PC-3 (cell line): Measurements from ENCODE around the gene NEDD4L. TPM values are rescaled to one million over a fixed set of nuclear protein-coding genes. Genes with fewer than 3 reads are reported as not detected.
"Not testable (repeated sequence)": the region's sequence is repeated elsewhere in the genome, so short reads cannot be mapped to it uniquely, and the experiment has no call there.

Experiments used
- ATAC-seq: fragments of 200-7000 bp; cut with Tn5 transposase; 2 replicates; pipeline ENCODE4 v1.9.1; 2020; ENCODE audit warnings: mild to moderate bottlenecking, moderate library complexity
- Bru-seq: library from RNA; stranded (reverse); fragments of 400-500 nt; gene quantifications from one replicate; lab custom pipeline; 2021; lab: Mats Ljungman, UMichigan
- BruChase-seq, 2 experiments: library from RNA; stranded (reverse); fragments of 400-500 nt; gene quantifications; one replicate each; lab custom pipeline; 2021; lab: Mats Ljungman, UMichigan
- BruUV-seq: library from RNA; stranded (reverse); fragments of 400-500 nt; replicated peaks from 2 replicates; lab custom pipeline; 2021; lab: Mats Ljungman, UMichigan
- CTCF ChIA-PET: fragments of 300-600 bp; sonication (Branson Sonifier 250); formaldehyde crosslinking; loops from one replicate; lab custom pipeline; 2022; ENCODE audit warnings: antibody characterized with exemption; lab: Charles Lee
- POLR2A ChIA-PET: fragments of 300-600 bp; sonication (Branson Sonifier 250); formaldehyde crosslinking; loops from one replicate; lab custom pipeline; 2022; ENCODE audit warnings: antibody characterized with exemption; ENCODE audit not compliant: unreplicated experiment; lab: Charles Lee
- DNase-seq: peaks from one replicate; pipeline ENCODE4 v3.0.0-alpha.2; 2015
- H2AFZ ChIP-seq: fragments of 300-600 bp; sonication (generic); 2 replicates; pipeline ENCODE4 v1.6.0; 2016; ENCODE audit warnings: antibody characterized with exemption, low read length
- H3F3A ChIP-seq: fragments of 300-600 bp; sonication (generic); one replicate; pipeline ENCODE4 v1.6.0; 2017; ENCODE audit warnings: antibody characterized with exemption, low read length, control low read depth, mild to moderate bottlenecking; ENCODE audit not compliant: unreplicated experiment
- H3K27ac ChIP-seq: fragments of 300-600 bp; sonication (generic); 2 replicates; pipeline ENCODE4 v1.5.1; 2016; ENCODE audit warnings: mild to moderate bottlenecking, low read length
- H3K27me3 ChIP-seq: fragments of 300-600 bp; sonication (generic); 2 replicates; pipeline ENCODE4 v1.6.1; 2016; ENCODE audit warnings: low read length, mixed read lengths
- H3K36me3 ChIP-seq: fragments of 300-600 bp; sonication (generic); 2 replicates; pipeline ENCODE4 v1.6.1; 2016; ENCODE audit warnings: low read depth, mixed run types, low read length, mixed read lengths
- H3K4me1 ChIP-seq: fragments of 300-600 bp; sonication (generic); 2 replicates; pipeline ENCODE4 v1.5.1; 2016; ENCODE audit warnings: low read length; ENCODE audit not compliant: insufficient read depth
- H3K4me2 ChIP-seq: fragments of 300-600 bp; sonication (generic); 2 replicates; pipeline ENCODE4 v1.6.0; 2016; ENCODE audit warnings: low read length
- H3K4me3 ChIP-seq: fragments of 300-600 bp; sonication (generic); 2 replicates; pipeline ENCODE4 v1.5.1; 2016; ENCODE audit warnings: mild to moderate bottlenecking, low read length, mixed read lengths
- H3K79me2 ChIP-seq: fragments of 300-600 bp; sonication (generic); 2 replicates; pipeline ENCODE4 v1.6.1; 2017; ENCODE audit warnings: low read length, mixed read lengths
- H3K9ac ChIP-seq: fragments of 300-600 bp; sonication (generic); 2 replicates; pipeline ENCODE4 v1.6.0; 2016; ENCODE audit warnings: mild to moderate bottlenecking, low read length
- H3K9me2 ChIP-seq: fragments of 300-600 bp; sonication (generic); replicated peaks from 2 replicates; pipeline ENCODE4 v1.6.1; 2016; ENCODE audit warnings: mixed run types, low read length, mixed read lengths
- H3K9me3 ChIP-seq: fragments of 300-600 bp; sonication (generic); 2 replicates; pipeline ENCODE4 v1.6.1; 2016; ENCODE audit warnings: low read length, mixed read lengths
- H4K20me1 ChIP-seq: fragments of 300-600 bp; sonication (generic); 2 replicates; pipeline ENCODE4 v1.6.1; 2016; ENCODE audit warnings: low read length, mixed read lengths
- CTCF ChIP-seq: fragments of 300-600 bp; sonication (generic); conservative IDR thresholded peaks from 2 replicates; pipeline ENCODE4 v1.5.1; 2017; ENCODE audit warnings: antibody characterized with exemption, low read depth, mild to moderate bottlenecking, low read length
- EZH2 ChIP-seq: fragments of 300-600 bp; sonication (generic); IDR thresholded peaks from one replicate; pipeline ENCODE4 v1.6.1; 2017; ENCODE audit warnings: antibody characterized with exemption, mild to moderate bottlenecking, low read length; ENCODE audit not compliant: unreplicated experiment
- EZH2phosphoT487 ChIP-seq: fragments of 300-600 bp; sonication (generic); IDR thresholded peaks from 2 replicates; pipeline ENCODE4 v1.6.1; 2018; ENCODE audit warnings: mild to moderate bottlenecking, antibody characterized with exemption, low read length, borderline replicate concordance
- intact Hi-C: fragments of 100-400 bp; cut with micrococcal nuclease; formaldehyde crosslinking; loops from 2 replicates; pipeline ENCODE4 v1.9.0; 2023
- long read RNA-seq: library from polyadenylated mRNA; unstranded; transcript quantifications from one replicate; pipeline ENCODE4 v2.0.0, GENCODE V29; 2021; ENCODE audit not compliant: unreplicated experiment
- total RNA-seq: library from RNA; depleted of rRNA; stranded (reverse); fragments of >200 nt; gene quantifications from 2 replicates; pipeline ENCODE4 v1.2.3, GENCODE V29; 2014; rRNA removed

Gene NEDD4L
- 100 and 105 TPM in 2 replicates for total RNA-seq
- percentile 93 among the genes with signal in this experiment for Bru-seq, nascent RNA
- percentile 82 among the genes with signal in this experiment for BruChase-seq, experiment 1, labeled RNA remaining after a 6-hour chase
- percentile 80 among the genes with signal in this experiment for BruChase-seq, experiment 2, labeled RNA remaining after a 2-hour chase
- long read RNA-seq, full-length matches to known transcripts = 29 of 116 reads
- long read RNA-seq, partial matches to known transcripts = 46 of 116 reads
- long read RNA-seq, other reads (novel, unspliced or antisense) = 41 of 116 reads

- no peak for TF ChIP-seq EZH2
- TF ChIP-seq CTCF = peak; percentile 81
- no peak for TF ChIP-seq EZH2phosphoT487
- DNase-seq (peak; percentile 83), ATAC-seq (peak; percentile 58)
- intact Hi-C loops = loop anchor here (1.0 to 10.0 kb wide), 9 partner anchors 31 to 451 kb away; partner anchors contain the start of gene ATP8B1
- BruUV-seq = no TSS peak
- Histone ChIP-seq H3K9ac (peak within 1 kb of the TSS; percentile 68), H3F3A (no peaks in the 10 kb centered on the region), H4K20me1 (no peaks in the 10 kb centered on the region), H3K27ac (peak within 1 kb of the TSS; percentile 71), H2AFZ (peak within 1 kb of the TSS; percentile 84), H3K79me2 (peaks cover 43% of the 10 kb centered on the region), H3K9me2 (no peaks in the 10 kb centered on the region), H3K9me3 (no peaks in the 10 kb centered on the region), H3K4me3 (peak within 1 kb of the TSS; percentile 95), H3K27me3 (no peaks in the 10 kb centered on the region), H3K36me3 (no peaks in the 10 kb centered on the region), H3K4me2 (peak within 1 kb of the TSS; percentile 97), H3K4me1 (peaks cover 17% of the 10 kb centered on the region)
- POLR2A ChIA-PET = interaction anchor here (0.7 to 0.9 kb wide), 2 partner anchors 78 to 84 kb away, joined by 3 to 8 read pairs; no protein-coding TSS in a partner anchor
- CTCF ChIA-PET = interaction anchor here (0.5 to 1.7 kb wide), 10 partner anchors 26 to 827 kb away, joined by 3 to 21 read pairs (median 4); no protein-coding TSS in a partner anchor
Observed at GRCh38 chr18:58043491-58044369, at the start of gene NEDD4L. Gene NEDD4L (plus strand): TSS chr18:58044226. CDS start chr18:58044661, 435 bp downstream.

GRCh38 chr18:57995331-57995730, 48.7 kb upstream of the NEDD4L start:
- H3K79me2 ChIP-seq = no peaks in the 10 kb centered on the region
- no peaks in the 10 kb centered on the region for H3K36me3 ChIP-seq
- no peak overlapping the region for H3K4me3 ChIP-seq
- H3K9ac ChIP-seq = no peak overlapping the region
- H3K27me3 ChIP-seq = no peaks in the 10 kb centered on the region
- H4K20me1 ChIP-seq = no peaks in the 10 kb centered on the region
- no TSS peak for BruUV-seq
- CTCF ChIA-PET = no interaction called here
- H3K4me1 ChIP-seq = peaks cover 9% of the 10 kb centered on the region; the same call in 1 of the 2 replicates
- peaks cover 5% of the 10 kb centered on the region for H3F3A ChIP-seq
- H2AFZ ChIP-seq = no peak overlapping the region
- H3K9me3 ChIP-seq = no peaks in the 10 kb centered on the region
- DNase-seq (no peak), ATAC-seq (no peak)
- no peak overlapping the region for H3K4me2 ChIP-seq
- intact Hi-C loops = no loop called here
- POLR2A ChIA-PET = no interaction called here
- no peaks in the 10 kb centered on the region for H3K9me2 ChIP-seq
- no peak overlapping the region for H3K27ac ChIP-seq
- no peak for TF ChIP-seq EZH2phosphoT487
- TF ChIP-seq CTCF = no peak
- TF ChIP-seq EZH2 = no peak

- CTCF ChIA-PET, H3K4me2 ChIP-seq, H3K4me3 ChIP-seq, H3K9me3 ChIP-seq, intact Hi-C loops, H3K36me3 ChIP-seq, H4K20me1 ChIP-seq, DNase-seq, H3F3A ChIP-seq, H2AFZ ChIP-seq, H3K27ac ChIP-seq, H3K9me2 ChIP-seq, H3K4me1 ChIP-seq, H3K27me3 ChIP-seq, POLR2A ChIA-PET, ATAC-seq, H3K9ac ChIP-seq, H3K79me2 ChIP-seq, BruUV-seq: not testable (repeated sequence)
Observed at GRCh38 chr18:57996894-57997293, 47.1 kb upstream of the NEDD4L start.
